Epidermal melanocyte (primary cell): ENCODE data around the gene MPPE1.
A peak's percentile ranks its signal among the peaks of the same experiment; 100 is the strongest.
"Not testable (repeated sequence)": the region's sequence is repeated elsewhere in the genome, so short reads cannot be mapped to it uniquely, and the experiment has no call there.

Experiments used
- DNase-seq: peaks from one replicate; pipeline ENCODE4 v3.0.0; 2011; ENCODE audit warnings: low spot score; ENCODE audit not compliant: insufficient read length

MPPE1 gene

DNA sequence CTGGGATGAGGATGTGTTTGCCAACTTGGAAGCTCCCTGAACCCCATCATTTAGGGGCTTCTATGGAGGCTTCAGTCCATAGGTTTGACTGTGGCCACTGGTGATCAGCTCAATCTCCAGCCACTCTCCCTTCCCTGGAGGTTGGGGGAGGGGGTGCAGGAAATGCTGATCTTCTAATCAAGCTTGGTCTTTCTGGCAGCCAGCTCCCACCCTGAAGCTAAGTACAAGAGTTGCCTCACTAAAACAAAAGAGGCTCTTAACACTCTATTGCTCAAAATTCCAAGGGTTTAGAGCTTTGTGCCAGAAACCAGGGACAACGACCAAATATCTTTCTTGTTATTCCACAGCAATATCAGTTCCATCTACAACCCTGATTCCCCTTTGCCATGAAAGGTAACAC is 19.4 kb upstream of the MPPE1 start:
- DNase-seq = peak; percentile 54

DNA sequence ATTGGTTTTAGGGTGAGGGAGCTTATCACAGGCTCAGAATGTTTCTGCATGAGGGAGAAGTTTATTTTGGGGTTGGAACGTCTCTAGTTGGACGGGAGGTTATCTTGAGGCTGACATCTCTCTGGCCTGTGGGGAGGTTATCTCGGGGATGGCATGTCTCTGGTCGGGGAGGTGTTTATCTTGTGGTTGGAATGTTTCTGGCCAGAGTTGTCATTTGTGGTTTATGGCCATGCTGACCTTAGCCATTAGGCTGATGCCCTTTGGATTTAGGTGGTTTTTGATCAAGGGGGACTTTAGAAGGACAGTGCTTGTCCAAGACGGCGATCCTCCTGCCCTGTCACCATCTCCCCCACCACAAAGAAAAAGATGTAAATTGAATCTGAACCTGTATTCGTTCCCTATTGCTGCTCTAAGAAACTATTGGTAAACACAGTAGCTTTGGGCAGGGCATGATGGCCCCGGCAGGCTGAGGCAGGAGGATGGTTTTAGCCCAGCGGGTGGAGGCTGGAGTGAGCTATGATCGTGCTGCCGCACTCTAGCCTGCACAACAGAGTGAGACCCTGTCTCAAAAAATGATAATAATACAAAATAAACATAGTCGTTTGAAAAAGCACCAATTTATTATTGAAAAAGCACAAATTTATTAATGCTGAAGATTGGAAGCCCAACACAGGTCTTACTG is 17.8 kb upstream of the MPPE1 start:
- no peak for DNase-seq

DNA sequence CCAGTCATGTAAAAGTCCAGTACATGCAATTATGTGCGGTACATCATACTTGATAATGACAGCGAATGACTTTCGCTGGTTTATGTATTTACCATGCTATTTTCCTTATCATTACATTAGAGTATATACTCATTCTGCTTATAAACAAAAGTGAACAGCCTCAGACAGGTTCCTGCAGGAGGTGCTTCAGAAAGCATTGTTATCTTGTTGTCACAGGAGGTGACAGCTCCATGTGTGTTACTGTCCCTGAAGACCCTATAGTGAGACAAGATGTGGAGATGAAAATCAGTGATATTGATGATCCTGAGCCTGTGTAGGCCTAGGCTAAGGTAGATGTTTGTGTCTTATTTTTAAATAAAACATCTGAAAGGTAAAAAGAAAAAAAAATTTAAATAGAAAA is 15.3 kb upstream of the MPPE1 start:
- no peak for DNase-seq

DNA sequence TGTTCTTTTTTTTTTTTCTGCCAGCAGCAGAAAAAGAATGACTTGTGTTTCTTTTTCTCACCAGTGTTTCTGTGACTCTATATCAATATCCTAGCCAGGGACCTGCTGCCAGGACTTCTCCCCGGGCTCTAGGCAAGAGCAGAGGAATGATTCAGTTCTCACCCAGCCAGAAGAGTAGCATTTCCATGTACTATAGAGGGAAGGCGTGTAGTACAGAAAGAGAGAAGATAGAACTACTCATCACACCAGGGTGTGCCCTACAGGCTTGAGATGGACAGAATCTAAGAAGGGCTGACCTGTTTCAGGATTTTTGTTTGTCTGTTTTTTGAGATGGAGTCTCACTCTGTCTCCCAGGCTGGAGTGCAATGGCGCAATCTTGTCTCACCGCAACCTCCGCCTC is 11.4 kb upstream of the MPPE1 start:
- DNase-seq = not testable (repeated sequence)

DNA sequence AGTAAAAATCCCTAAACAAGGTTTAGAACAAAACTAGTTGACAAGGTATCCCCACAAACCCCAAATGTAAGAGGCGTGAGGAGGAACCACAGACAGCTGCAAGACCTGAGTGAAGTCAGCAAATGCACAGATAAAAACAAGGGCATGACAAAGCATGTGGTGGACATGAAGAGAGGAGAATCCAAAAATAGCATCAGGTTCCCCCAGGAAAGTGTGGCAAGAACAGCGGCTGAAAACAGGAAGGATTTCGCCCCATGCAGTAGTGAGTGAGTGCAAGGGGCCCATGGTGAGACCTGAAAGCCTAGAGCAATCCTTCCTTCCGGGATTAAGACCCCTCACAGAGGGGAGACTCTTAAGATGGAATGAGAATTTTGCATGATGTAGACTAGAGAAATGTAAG is 8.8 kb upstream of the MPPE1 start:
- not testable (repeated sequence) for DNase-seq

DNA sequence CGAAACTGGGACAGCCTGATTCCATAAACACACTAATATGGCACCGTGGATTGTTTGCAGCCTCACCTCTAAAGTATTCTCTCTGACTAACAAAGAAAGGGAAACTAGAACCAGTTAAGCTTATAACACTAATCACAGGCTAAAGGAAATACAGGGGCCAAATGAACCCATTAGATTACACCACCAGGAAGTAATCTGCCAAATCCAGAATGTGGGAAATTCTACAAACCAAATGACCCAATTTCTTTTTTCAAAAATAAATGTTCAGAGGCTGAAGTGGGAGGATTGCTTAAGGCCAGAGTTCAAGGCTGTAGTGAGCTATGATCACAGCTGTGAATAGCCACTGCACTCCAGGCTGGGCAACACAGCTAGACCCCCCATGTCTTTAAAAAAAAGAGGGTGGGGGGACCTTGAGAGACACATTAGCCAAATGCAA is 1.5 kb upstream of the MPPE1 start:
- DNase-seq = no peak

DNA sequence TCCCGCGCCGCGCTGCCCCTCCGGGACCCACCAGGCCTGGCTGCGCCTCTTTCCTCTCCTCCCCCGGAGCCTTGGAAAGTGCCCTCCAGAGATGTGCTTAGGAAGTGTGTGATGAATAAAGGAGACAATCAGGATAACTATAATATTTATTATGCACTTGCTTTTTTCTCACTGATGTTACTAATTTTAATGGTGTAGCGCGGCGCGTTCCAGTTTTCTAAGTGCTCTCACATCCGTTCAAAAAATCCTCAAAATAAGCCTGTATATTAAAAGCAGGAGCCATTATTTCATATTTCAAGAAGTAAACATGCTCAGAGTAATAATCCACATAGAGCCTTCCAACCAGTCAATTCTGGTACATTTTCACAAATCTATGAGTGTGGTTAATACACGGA is 941 bp upstream of the MPPE1 start:
- DNase-seq = no peak

DNA sequence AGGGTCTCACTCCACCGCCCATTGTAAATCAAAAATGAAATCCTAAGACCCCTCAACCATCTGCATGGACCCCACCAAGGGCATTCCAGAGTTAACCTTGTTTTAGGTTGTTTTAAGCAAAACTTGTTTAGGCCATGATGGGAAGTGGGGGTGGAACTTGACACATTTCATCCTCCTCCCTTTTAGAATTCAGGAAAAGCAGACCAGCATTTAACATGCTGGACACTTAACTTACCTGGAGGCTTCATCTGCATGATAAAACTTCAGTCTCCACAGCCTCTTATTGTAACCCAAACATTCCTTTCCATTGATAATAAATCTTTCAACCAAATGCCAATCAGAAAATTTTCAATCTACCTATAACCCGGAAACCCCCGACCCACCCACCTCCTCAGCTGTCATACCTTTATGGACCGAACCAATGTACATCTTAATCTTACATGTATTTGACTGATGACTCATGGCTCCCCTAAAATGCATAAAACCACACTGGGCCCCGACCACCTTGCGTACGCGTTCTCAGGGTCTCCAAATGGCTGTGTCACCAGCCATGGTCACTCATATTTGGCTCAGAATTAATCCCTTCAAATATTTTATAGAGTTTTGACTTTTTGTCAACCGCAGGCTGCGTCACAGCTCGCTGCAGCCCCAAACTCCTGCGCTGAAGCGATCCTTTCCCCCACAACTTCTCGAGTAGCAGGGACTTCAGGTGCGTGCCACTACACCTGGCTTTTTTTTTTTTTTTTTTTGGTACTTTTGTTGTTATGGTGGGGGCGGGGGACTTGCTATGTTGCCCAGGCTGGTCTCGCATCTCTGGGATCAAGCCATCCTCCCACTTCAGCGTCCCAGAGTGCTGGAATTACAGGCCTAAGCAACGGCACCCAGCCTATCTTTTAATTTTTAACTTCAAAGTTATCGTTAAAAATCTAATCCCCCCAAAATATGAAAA is 917 bp downstream of the MPPE1 start:
- DNase-seq = no peak

DNA sequence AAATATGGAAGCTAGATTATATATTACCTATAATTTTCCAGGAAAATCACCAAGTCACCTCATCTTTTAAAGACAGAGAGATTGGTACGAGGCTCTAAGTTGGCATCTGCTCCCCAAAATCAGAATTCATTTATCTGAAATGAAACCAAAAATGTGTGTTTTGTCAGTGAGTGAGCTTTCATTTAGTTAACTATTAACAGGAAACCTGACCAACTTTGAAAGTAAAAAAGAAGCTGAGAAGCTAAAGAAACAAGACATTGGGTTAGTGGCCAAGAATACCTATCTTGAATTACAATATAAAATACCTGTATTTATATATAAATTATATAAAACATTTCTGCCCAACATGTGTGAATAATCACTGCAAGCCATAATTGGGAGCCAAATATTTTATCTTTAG is 1.9 kb downstream of the MPPE1 start:
- no peak for DNase-seq

DNA sequence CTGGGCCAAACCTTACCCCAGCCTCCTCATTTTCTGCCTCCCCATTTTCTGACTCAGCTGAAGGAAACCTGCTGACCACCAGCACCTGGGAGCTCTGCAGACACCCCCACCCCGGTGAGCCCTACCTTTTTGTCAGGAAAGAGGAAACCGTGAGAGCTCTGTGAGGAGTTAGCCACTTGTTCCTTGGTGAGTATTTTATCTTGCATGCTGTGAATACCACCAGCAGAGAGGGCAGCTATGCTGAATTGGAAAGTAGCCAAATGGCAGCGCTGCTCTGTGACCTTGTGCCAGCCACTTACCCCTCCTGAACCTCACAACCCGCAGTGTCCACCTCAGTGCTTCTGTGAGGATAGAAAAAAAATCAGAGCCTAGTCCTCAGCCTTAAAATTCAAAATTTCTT is 2.5 kb downstream of the MPPE1 start:
- DNase-seq = no peak

DNA sequence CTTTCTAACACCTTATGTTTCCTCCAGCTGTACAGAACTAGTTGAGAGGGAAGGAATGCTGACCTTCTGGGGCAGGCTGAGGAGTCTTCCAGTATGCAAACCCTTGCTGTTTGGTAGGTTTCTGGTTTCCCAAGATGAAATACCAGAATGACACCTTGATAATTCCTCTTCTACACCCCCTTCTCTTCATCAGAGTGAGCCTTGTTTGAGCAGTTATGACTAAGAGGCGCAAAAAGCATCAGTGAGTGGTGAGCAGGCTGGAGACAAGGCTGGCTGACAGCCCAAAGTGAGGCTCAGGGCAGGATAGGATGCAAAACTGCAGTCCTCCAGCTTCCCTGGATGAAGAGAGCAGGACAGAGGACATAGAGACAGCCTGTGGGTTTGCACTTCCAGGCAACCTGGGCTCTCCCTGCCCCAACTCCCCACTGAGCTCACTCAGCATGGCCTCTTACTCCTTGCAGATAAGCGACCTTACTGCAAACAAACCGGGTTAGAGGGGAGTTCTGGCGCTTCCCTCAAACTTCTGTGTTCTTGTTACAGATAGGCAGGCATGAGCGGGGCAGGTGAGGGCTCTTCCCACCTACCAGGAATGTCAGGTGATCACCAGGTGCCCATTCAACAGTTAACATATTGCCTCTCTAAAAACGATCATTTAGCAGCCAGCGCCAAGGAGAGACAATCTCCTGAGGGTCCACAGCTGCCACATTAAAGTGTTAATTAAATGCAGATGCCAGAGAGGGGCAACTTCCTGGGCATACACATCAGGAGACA is 5.4 kb downstream of the MPPE1 start:
- no peak for DNase-seq

DNA sequence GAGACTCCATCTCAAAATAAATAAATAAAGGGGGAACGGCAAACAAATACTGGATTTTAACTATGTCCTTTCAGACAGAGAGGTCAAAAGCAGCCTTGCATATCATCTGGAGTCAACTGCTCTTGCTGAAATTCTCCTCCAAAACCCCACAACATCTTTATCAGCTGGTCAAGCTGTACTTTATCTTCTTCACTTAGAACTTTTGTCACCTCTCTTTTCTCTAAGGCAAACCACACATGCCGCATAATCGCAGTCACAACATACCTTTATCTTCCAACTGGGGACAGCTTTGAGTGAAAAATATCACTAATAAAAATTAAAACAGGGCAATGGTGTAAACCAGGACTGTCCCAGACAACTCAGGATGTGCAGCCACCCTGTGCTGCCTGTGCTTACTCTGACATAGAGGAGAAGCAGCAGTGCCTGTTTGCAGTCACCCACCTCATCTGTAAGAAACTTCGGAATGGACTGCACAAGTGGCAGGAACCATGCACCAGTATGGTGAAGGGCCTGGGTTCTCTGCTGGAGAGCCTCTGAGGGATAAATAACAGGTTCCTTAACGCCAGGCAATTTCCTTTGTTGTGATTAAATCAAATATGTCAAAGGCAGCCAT is 6.2 kb downstream of the MPPE1 start:
- no peak for DNase-seq

DNA sequence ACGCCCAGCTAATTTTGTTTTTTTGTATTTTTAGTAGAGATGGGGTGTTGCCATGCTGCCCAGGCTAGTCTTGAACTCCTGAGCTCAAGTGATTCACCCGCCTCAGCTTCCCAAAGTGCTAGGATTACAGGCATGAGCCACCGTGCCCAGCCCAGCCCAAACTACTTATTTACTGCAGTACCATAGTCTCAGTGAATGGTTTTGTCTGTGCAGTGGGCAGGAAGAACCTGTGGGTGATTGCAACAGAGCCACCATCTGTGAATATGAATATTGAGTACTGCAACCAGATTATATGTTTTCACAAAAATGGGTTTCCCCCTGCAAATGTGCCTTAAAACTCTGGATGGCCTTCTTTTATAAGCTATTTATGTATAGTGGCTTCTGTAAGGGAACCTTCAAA is 9.1 kb downstream of the MPPE1 start:
- no peak for DNase-seq

DNA sequence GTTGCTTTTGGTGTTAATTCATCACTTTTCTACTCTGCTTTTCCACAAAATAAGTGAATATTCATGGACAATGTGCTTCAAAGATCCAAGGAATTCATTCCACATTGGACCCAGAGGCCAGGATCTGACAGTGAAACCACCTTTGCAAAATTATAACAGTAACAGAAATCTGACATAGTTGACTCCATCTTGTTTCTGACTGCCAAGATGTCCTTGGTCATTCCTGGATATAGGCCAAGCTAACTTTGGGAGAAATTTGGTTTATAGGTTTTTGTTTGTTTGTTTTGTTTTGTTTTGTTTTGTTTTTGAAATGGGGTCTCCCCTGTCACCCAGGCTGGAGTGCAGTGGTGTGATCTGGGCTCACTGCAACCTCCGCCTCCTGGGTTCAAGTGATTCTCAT is 10.3 kb downstream of the MPPE1 start:
- DNase-seq = no peak

DNA sequence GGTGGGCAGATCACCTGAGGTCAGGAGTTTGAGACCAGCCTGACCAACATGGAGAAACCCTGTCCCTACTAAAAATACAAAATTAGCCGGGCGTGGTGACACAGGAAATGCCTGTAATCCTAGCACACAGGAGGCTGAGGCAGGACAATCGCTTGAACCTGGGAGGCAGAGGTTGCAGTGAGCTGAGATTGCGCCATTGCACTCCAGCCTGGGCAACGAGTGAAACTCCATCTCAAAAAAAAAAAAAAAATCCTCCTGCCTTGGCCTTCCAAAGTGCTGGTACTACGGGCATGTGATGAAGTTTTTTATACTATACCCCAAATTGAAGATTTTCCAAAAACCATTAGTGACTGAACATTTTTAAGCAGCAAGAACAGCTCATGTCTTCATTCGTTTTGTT is 15.7 kb downstream of the MPPE1 start:
- DNase-seq = not testable (repeated sequence)

DNA sequence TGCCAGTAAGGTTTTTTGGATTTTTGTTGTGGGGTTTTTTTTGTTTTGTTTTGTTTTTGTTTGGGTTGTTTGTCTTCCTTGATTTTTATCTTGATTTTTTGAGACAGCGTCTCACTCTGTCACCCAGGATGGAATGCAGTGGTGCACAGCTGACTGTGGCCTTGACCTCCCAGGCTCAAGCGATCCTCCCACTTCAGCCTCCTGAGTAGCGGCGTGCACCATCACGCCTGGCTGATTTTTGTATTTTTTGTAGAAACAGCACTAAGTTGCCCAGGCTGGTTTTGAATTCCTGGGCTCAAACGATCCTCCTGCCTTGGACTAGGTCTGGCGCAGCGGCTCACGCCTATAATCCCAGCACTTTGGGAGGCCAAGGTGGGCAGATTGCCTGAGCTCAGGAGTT is 16.4 kb downstream of the MPPE1 start:
- no peak for DNase-seq

DNA sequence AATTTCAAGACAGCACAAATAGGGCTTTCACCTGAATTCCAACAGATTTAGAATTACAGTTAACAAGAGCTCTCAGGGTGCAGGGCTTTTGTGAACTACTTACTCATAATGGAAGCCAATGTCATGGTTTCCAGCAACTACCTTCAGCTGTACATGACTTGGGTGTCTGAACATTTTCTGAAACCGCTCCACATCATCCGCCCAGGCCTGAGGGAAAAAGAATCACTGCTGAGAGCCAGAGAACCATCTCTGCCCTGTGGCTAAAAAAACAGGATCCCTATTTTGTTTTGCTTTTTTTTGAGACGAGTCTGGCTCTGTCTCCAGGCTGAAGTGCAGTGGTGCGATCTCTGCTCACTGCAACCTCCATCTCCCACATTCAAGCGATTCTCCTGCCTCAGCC is 18.8 kb downstream of the MPPE1 start:
- no peak for DNase-seq

DNA sequence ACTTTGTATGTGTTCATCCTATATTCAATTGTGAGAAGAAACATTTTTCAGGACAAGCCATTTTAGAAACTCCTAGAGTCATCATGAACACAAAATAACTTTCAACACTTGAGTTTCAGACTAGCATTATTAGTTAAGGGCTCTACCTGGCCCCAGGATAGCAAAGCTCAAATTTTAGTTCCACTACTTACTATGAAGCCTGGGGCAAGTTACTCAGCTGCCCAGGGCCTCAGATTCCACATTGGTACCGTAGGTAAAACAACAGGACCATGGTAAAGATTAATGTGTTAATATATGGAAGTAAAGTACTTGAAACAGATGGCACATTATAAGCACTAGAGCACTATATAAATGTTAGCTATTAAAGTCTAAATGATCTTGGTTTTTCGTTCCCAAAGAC is 19.4 kb downstream of the MPPE1 start:
- no peak for DNase-seq

DNA sequence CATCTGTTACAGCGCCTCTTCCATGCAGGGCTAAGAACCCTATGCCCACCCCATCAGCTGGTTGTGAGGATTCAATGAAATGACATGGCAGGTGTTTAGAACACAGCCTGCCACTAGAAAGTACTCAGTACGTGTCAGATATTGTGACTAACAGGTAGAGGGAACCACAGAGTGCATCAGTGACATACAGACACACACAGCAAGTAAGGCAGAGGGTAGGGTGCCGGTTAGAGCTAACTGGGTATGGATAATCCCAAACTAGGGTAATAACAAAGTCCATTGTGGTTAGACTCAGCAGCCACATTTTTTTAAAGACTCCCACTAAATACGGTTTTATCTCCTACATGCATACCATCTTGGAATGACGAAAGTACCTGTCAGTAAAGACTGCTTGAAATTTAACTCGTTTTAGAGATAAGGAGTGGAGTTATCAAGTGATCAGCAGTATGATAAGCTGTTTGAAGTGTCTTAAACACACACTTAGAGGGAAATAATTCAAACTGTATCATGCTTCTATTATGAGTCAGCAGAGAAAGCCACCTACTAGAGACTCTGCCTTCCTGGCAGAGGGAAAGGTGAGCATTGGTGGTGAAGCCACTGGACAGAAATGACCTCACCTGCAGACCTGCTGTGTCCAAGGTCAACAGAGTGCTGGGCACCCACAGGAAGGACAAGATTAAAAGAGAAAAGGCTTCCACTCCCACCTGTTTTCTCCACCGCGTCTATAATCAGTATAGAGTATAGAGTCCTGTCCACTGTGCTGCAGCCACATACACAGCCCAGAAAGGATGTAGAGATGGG is 20.6 kb downstream of the MPPE1 start:
- no peak for DNase-seq

DNA sequence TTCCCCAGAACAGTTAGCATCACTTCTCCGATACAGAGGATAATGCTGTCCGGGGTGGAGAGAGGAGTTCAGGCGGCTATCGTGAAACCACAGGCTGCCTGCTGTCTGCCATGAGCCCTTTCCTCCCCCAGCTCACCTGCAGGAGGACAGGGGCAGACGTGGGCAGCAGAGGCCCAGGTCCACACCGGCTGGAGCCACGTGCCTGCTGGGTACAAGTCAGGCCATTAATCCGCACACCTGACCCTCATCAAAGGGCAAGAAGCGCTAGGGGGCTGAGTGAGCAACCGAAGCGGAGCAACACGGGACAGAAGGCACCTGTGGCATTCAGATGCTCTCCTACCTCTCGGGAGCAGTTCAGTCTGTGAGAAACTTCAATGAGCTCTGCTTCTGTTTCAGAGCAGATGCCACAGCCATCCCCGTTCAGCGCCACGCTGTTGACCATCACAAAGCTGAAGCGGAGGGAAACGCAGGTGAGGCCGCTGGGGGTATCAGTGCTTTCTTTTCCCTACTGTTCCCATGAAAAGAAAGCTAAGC is 21.5 kb downstream of the MPPE1 start:
- DNase-seq = no peak
